Spleen (tissue), 11 donors: ENCODE data around the gene KIAA0753. TPM values are rescaled to one million over a fixed set of nuclear protein-coding genes. Genes with fewer than 3 reads are reported as not detected.

Experiments
- DNase-seq: peaks from one replicate; pipeline ENCODE4 v3.0.0-alpha.2; 2020
- H3K27ac ChIP-seq, 8 donors: fragments of 200-600 bp; sonication (generic) in 7 of 8; 1 replicate in 4 of 8; 2 replicates in 4 of 8; pipeline versions ENCODE4 v1.5.0 to v1.8.0; 2016 to 2021; ENCODE audit warnings: inconsistent platforms in 4 of 8, mild to moderate bottlenecking in 4 of 8, moderate library complexity in 1 of 8
- H3K27me3 ChIP-seq, 7 donors: fragments of 200-600 bp; sonication (generic) in 6 of 7; replicated peaks in 1 of 7; 1 replicate in 4 of 7; 2 replicates in 3 of 7; pipeline versions ENCODE4 v1.5.0 to v1.8.0; 2016 to 2021; ENCODE audit warnings: inconsistent platforms in 3 of 7, mild to moderate bottlenecking in 1 of 7
- H3K36me3 ChIP-seq, 6 donors: fragments of 200-600 bp; sonication (generic) in 5 of 6; 1 replicate in 4 of 6; 2 replicates in 2 of 6; pipeline versions ENCODE4 v1.5.0 to v1.8.0; 2016 to 2021; ENCODE audit warnings: inconsistent platforms in 2 of 6
- H3K4me1 ChIP-seq, 6 donors: fragments of 200-600 bp; sonication (generic) in 5 of 6; 1 replicate in 3 of 6; 2 replicates in 3 of 6; pipeline versions ENCODE4 v1.5.0 to v1.8.0; 2016 to 2021; ENCODE audit warnings: inconsistent platforms in 3 of 6
- H3K4me3 ChIP-seq, 8 donors: fragments of 200-600 bp; sonication (generic) in 7 of 8; 1 replicate in 4 of 8; 2 replicates in 4 of 8; pipeline versions ENCODE4 v1.5.0 to v1.8.0; 2016 to 2021; ENCODE audit warnings: inconsistent platforms in 4 of 8, mild to moderate bottlenecking in 4 of 8, moderate library complexity in 2 of 8
- H3K9me3 ChIP-seq, 8 donors: fragments of 200-600 bp; sonication (generic) in 7 of 8; 1 replicate in 4 of 8; 2 replicates in 4 of 8; pipeline versions ENCODE4 v1.5.0 to v1.8.0; 2016 to 2021; ENCODE audit warnings: inconsistent platforms in 4 of 8
- POLR2A ChIP-seq, 3 donors: fragments of 450-650 bp; IDR thresholded peaks; one replicate each; pipeline ENCODE4 v1.5.1; 2017; ENCODE audit warnings: antibody characterized with exemption in 3 of 3, mild to moderate bottlenecking in 1 of 3
- POLR2AphosphoS5 ChIP-seq, 3 donors: sonication (generic); formaldehyde crosslinking; IDR thresholded peaks; one replicate each; pipeline ENCODE4 v1.5.1; 2017; ENCODE audit warnings: antibody characterized with exemption in 3 of 3
- whole genome bisulfite sequencing, 5 donors: extraction: QIAGEN DNeasy Blood & Tissue Kit in 3 of 5; methylation state at CpG; one replicate each; pipeline versions ENCODE4 v1.1.5 to v1.1.7; 2013 to 2018; 5-methylcytosine and 5-hydroxymethylcytosine counted together
- intact Hi-C: fragments of 100-400 bp; cut with DNase I; formaldehyde crosslinking; loops from one replicate; pipeline ENCODE4 v1.15.0; 2023; ENCODE audit warnings: low total_unique reads
- polyA plus RNA-seq, 3 donors: library from polyadenylated mRNA; stranded (reverse); fragments of 200-250 nt; gene quantifications; one replicate each; pipeline ENCODE4 v1.2.1, GENCODE V29; 2013
- total RNA-seq, 7 donors: library from RNA; depleted of rRNA in 3 of 7; stranded (reverse); fragments of >200 nt in 3 of 7; fragmentation: NEBNext Ultra II Directional in 4 of 7; extraction: Animal tissue kit (Norgen Biotek cat#: 25700) in 4 of 7; gene quantifications; one replicate each; pipeline versions ENCODE4 v1.1.0 to v1.2.1, GENCODE V29; 2016 to 2021
- TF ChIP-seq, protein P1 (sequence below), 11 experiments: fragments of 200-600 bp in 7 of 11; fragments of 450-650 bp in 4 of 11; sonication (generic) in 4 of 11; IDR thresholded peaks in 8 of 11; conservative IDR thresholded peaks in 3 of 11; 1 replicate in 7 of 11; 2 replicates in 4 of 11; pipeline versions ENCODE4 v1.4.0 to v1.8.0; 2016 to 2021; ENCODE audit warnings: antibody characterized with exemption in 11 of 11, inconsistent platforms in 4 of 11, mild to moderate bottlenecking in 1 of 11
- donor health status: healthy with polysubstance abuse.
- donor health status: DM: no; HTN: no; CAD: no; lungs with moderate emphysema.
- donor health status: DM: no; HTN: no; CAD: no.
- donor health status: Bipolar disorder and iron deficiency.
- donor health status: healthy.
- donor health status: DM: no; HTN: no; CAD: no.
- donor health status: DM: yes; HTN: yes; CAD: no.

KIAA0753 gene
- total and polyA plus RNA-seq, 10 donors = 4.2 to 21.8 (median 17.6) TPM

DNA sequence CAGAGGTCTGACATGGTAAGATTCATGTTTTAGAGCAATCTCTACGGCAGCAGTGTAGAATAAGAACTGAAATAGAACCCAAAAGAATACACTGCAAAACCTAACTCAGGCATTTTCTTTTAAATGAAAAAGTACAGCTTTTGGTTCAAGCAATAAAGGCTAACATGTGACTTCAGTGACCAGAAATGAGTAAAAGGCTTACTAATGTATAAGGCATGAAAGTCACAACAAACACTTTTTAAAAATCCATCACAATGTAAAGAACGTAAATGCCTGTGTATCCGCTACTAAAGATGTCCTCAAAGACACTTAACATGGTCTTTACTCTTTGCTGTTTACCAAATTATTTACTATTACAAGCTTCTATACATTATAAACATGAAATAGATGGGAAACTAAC, 16.6 kb downstream of the KIAA0753 start:
- intact Hi-C loops = no loop called here
- TF ChIP-seq POLR2A (IDR thresholded peaks at IDR 0.05) (no peak), POLR2AphosphoS5 (IDR thresholded peaks at IDR 0.05) (no peak)
- TF ChIP-seq, protein P1, sequence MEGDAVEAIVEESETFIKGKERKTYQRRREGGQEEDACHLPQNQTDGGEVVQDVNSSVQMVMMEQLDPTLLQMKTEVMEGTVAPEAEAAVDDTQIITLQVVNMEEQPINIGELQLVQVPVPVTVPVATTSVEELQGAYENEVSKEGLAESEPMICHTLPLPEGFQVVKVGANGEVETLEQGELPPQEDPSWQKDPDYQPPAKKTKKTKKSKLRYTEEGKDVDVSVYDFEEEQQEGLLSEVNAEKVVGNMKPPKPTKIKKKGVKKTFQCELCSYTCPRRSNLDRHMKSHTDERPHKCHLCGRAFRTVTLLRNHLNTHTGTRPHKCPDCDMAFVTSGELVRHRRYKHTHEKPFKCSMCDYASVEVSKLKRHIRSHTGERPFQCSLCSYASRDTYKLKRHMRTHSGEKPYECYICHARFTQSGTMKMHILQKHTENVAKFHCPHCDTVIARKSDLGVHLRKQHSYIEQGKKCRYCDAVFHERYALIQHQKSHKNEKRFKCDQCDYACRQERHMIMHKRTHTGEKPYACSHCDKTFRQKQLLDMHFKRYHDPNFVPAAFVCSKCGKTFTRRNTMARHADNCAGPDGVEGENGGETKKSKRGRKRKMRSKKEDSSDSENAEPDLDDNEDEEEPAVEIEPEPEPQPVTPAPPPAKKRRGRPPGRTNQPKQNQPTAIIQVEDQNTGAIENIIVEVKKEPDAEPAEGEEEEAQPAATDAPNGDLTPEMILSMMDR (IDR thresholded peaks at IDR 0.05 in 8 of 11, conservative IDR thresholded peaks at IDR 0.05 in 3 of 11) = no peak
- WGBS, 5 donors = 93 to 98% (median 97%) methylated on average over 3 of the region's 3 CpGs
- H3K27me3 ChIP-seq = no peaks in the 10 kb centered on the region
- H3K9me3 ChIP-seq = no peaks in the 10 kb centered on the region
- DNase-seq = no peak
- H3K4me1 ChIP-seq = no peaks in the 10 kb centered on the region
- peaks cover 0 to 100% (median 49%) of the 10 kb centered on the region in 6 donors for H3K36me3 ChIP-seq
- no peak overlapping the region for H3K27ac ChIP-seq
- H3K4me3 ChIP-seq = no peak overlapping the region

DNA sequence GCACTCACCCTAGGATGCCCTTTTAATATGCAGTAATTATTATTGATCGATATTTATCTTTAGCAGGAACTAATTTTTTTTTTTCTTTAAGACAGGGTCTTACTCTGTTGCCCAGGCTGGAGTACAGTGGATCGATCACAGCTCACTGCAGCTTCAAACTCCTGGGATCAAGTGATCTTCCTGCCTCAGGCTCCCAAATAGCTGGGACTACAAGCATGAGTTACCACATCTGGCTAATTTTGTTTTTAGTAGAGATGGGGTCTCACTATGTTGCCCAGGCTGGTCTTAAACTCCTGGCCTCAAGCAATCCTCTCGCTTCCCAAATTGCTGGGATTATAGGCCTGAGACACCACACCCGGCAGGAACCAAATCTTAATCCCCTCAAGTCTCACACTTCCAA, 29.3 kb downstream of the KIAA0753 start:
- TF ChIP-seq, protein P1 (IDR thresholded peaks at IDR 0.05 in 8 of 11, conservative IDR thresholded peaks at IDR 0.05 in 3 of 11) = no peak
- no peak for TF ChIP-seq POLR2AphosphoS5 (IDR thresholded peaks at IDR 0.05)
- no peak for TF ChIP-seq POLR2A (IDR thresholded peaks at IDR 0.05)
- 88 to 93% (median 91%) methylated on average over 4 of the region's 4 CpGs for WGBS, 5 donors
- Histone ChIP-seq H3K9me3 (no peaks in the 10 kb centered on the region), H3K27me3 (no peaks in the 10 kb centered on the region), H3K4me3 (peak overlapping the region in 1 of 8 donors; percentile 14), H3K36me3 (peaks cover 0 to 87% (median 40%) of the 10 kb centered on the region in 6 donors), H3K4me1 (peaks cover 0 to 7% (median 1%) of the 10 kb centered on the region in 6 donors), H3K27ac (peak overlapping the region in 5 of 8 donors; percentile 45 to 76 (median 50))
- no peak for DNase-seq
- intact Hi-C loops = no loop called here

DNA sequence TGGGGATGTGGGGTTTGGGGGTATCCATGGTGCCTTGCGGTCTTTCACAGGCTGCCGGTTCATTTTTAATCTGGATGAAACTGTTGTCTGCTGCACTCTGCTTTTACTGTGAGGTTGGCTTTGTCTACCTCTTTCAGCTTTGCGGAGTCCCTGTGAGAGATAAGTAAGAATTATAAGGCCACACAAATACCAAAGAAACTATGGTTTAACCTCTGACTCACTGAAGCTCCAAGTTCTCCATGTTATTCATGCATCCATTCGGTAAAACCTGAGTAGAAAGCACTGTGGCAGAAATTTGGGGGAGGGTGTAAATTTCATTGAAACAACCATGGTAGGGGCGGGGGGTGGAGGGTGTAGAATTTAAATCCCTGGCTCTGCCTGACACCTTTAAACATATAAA, 30.5 kb downstream of the KIAA0753 start:
- DNase-seq = no peak
- H3K36me3 ChIP-seq = peaks cover 0 to 89% (median 51%) of the 10 kb centered on the region in 6 donors
- no peak overlapping the region for H3K4me3 ChIP-seq
- TF ChIP-seq POLR2AphosphoS5 (IDR thresholded peaks at IDR 0.05) (no peak), POLR2A (IDR thresholded peaks at IDR 0.05) (no peak)
- TF ChIP-seq, protein P1 (IDR thresholded peaks at IDR 0.05 in 8 of 11, conservative IDR thresholded peaks at IDR 0.05 in 3 of 11) = no peak
- no peak overlapping the region for H3K27ac ChIP-seq
- peaks cover 0 to 7% (median 1%) of the 10 kb centered on the region in 6 donors for H3K4me1 ChIP-seq
- WGBS, 5 donors = 96 to 100% (median 97%) methylated on average over 5 of the region's 5 CpGs
- H3K9me3 ChIP-seq = no peaks in the 10 kb centered on the region
- H3K27me3 ChIP-seq = no peaks in the 10 kb centered on the region
- intact Hi-C loops = no loop called here

DNA sequence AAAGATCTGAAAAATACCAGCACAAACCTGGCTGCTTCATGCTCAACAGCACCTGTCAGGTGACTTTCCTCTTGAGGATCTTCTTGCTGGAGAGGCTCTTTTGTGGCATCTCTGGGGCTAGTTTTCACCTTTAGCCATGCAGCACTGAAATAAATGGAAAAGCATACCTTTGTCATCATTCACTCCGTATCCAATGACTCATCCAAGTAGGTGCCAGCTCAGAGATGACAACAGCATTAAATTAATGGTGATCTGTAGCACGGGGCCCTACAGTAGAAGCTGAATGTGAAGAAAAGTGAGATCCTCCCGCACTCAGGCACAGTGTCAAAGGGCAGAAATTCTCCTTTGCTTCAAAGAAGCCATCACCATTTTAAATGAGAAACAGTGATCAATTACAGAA, 32.2 kb downstream of the KIAA0753 start:
- no peak for DNase-seq
- Histone ChIP-seq H3K27ac (no peak overlapping the region), H3K27me3 (no peaks in the 10 kb centered on the region), H3K4me3 (no peak overlapping the region), H3K9me3 (no peaks in the 10 kb centered on the region), H3K4me1 (peaks cover 0 to 13% (median 8%) of the 10 kb centered on the region in 6 donors), H3K36me3 (peaks cover 0 to 94% (median 53%) of the 10 kb centered on the region in 6 donors)
- no peak for TF ChIP-seq POLR2AphosphoS5 (IDR thresholded peaks at IDR 0.05)
- WGBS, 5 donors = 90 to 99% (median 93%) methylated on average over 3 of the region's 3 CpGs
- intact Hi-C loops = no loop called here

DNA sequence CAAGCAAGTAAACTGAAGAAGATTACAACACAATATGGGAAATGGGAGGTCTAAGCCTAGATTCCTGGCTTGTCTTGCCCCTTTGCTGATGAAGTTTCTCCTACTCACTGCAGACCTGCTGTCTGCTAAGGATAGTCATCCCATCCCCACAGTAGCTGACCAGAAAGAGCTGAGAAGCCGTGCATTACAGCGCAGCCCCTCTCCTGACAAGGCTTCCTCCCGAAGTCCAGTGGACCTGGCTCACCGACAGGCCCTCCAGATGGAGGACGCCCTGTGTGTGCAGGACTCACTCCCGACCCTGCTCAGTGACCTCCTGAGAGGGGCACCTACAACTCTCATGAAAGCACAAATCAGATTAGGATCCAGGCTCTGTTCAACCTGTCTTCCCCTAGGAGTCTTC, 35.4 kb downstream of the KIAA0753 start:
- Histone ChIP-seq H3K36me3 (peaks cover 0 to 91% (median 49%) of the 10 kb centered on the region in 6 donors), H3K9me3 (no peaks in the 10 kb centered on the region), H3K27ac (no peak overlapping the region), H3K27me3 (no peaks in the 10 kb centered on the region), H3K4me3 (no peak overlapping the region), H3K4me1 (peaks cover 2 to 31% (median 15%) of the 10 kb centered on the region in 6 donors)
- WGBS, 5 donors = 93 to 97% (median 94%) methylated on average over 6 of the region's 6 CpGs
- TF ChIP-seq POLR2A (IDR thresholded peaks at IDR 0.05) (no peak), POLR2AphosphoS5 (IDR thresholded peaks at IDR 0.05) (no peak)
- TF ChIP-seq, protein P1 (IDR thresholded peaks at IDR 0.05 in 8 of 11, conservative IDR thresholded peaks at IDR 0.05 in 3 of 11) = no peak
- DNase-seq = no peak
- intact Hi-C loops = no loop called here
